NT2/D1 (cell line): ENCODE measurements around the gene ZBTB1.
A peak's percentile ranks its signal among the peaks of the same experiment; 100 is the strongest.

Experiments used
- DNase-seq: peaks from one replicate; pipeline ENCODE4 v3.0.0-alpha.2; 2011; ENCODE audit warnings: low read depth, low spot score
- H3K27me3 ChIP-seq: 2 replicates; pipeline ENCODE4 v1.6.0; 2011; ENCODE audit warnings: mild to moderate bottlenecking; ENCODE audit not compliant: insufficient read length, insufficient read depth
- H3K36me3 ChIP-seq: 2 replicates; pipeline ENCODE4 v1.6.1; 2011; ENCODE audit warnings: mild to moderate bottlenecking, low read length, mixed read lengths; ENCODE audit not compliant: insufficient read depth, insufficient read length
- H3K4me1 ChIP-seq: 2 replicates; pipeline ENCODE4 v1.5.1; 2011; ENCODE audit not compliant: insufficient read depth, insufficient read length
- H3K4me3 ChIP-seq: 2 replicates; pipeline ENCODE4 v1.5.1; 2011; ENCODE audit warnings: low read depth; ENCODE audit not compliant: insufficient read length
- H3K9ac ChIP-seq: 2 replicates; pipeline ENCODE4 v1.6.0; 2011; ENCODE audit warnings: low read depth; ENCODE audit not compliant: insufficient read length
- H3K9me3 ChIP-seq: 2 replicates; pipeline ENCODE4 v1.5.1; 2011; ENCODE audit warnings: mild to moderate bottlenecking, low read length; ENCODE audit not compliant: insufficient read depth
- SUZ12 ChIP-seq: IDR thresholded peaks from 2 replicates; pipeline ENCODE4 v1.6.1; 2011; ENCODE audit not compliant: insufficient read length, insufficient read depth; ENCODE audit errors: extremely low read depth
- YY1 ChIP-seq: IDR thresholded peaks from 2 replicates; pipeline ENCODE4 v1.6.1; 2011; ENCODE audit not compliant: insufficient read length, insufficient read depth
- ZNF274 ChIP-seq: IDR thresholded peaks from 2 replicates; pipeline ENCODE4 v1.6.1; 2011; ENCODE audit warnings: mild to moderate bottlenecking, low read depth, low read length

Gene ZBTB1

GRCh38 chr14:64465191-64465822, 39.3 kb upstream of the ZBTB1 start, which contains the start of gene AKAP5:
TSS of gene AKAP5 (plus strand) at chr14:64465499. CDS start at chr14:64468395, 2,896 bp downstream.
- TF ChIP-seq YY1, result no peak
- TF ChIP-seq SUZ12, result no peak
- TF ChIP-seq ZNF274, result no peak
- H3K27me3 ChIP-seq, result no peaks in the 10 kb centered on the region
- no peaks in the 10 kb centered on the region for H3K9me3 ChIP-seq
- peaks cover 17% of the 10 kb centered on the region for H3K36me3 ChIP-seq
- peak within 1 kb of the TSS; percentile 55 for H3K4me3 ChIP-seq
- peak within 1 kb of the TSS; percentile 81 for H3K9ac ChIP-seq
- DNase-seq, result peak; percentile 48
- H3K4me1 ChIP-seq, result no peaks in the 10 kb centered on the region

- Histone ChIP-seq H3K27me3 (no peaks in the 10 kb centered on the region), H3K4me1 (no peaks in the 10 kb centered on the region), H3K9ac (peak overlapping the region; percentile 81), H3K4me3 (peak overlapping the region; percentile 55), H3K36me3 (peaks cover 15% of the 10 kb centered on the region), H3K9me3 (no peaks in the 10 kb centered on the region)
- peak; percentile 22 for DNase-seq
- TF ChIP-seq YY1 (no peak), ZNF274 (no peak), SUZ12 (no peak)
Measured at GRCh38 chr14:64465831-64466554, 38.6 kb upstream of the ZBTB1 start.

DNA sequence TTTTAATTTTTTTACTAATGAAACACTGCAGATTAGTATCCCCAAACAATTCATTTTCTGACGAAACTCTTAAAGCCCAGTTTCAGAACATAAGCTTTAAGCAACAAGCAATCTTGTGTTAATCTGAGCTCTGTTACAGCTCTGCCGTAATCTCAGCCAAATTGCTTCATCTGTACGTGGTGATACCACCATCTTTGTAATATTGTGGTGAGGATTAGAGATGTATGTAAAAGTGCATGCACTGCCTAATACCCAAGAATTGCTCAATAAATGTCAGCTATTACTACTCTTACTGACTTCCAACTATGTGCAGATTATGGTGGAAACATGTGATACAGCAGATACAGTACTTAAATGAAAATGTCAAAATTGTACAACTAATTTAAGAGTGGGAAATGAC, 37.5 kb upstream of the ZBTB1 start:
- Histone ChIP-seq H3K36me3 (peaks cover 6% of the 10 kb centered on the region), H3K9ac (no peak overlapping the region), H3K27me3 (no peaks in the 10 kb centered on the region), H3K9me3 (no peaks in the 10 kb centered on the region), H3K4me1 (no peaks in the 10 kb centered on the region), H3K4me3 (no peak overlapping the region)
- no peak for DNase-seq
- no peak for TF ChIP-seq YY1
- TF ChIP-seq SUZ12, result no peak
- TF ChIP-seq ZNF274, result no peak

DNA sequence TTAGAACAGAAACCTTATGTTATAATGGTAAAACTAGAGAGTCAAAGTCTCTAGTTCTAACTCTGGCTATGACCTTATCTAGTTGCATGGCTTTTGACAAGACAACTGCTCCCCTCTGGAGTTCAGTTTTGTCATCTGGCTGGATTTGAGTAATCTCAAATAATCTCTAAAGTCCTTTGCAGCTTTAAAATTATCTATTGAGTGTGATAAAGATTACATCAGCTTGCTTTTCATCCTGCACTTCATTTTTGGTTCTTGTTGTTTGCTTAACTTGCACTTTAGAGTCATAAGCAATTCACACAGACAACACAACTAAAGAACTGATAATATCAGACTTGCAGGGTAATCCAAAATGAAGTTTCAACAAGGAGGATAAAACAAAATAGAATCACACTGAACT, 37.0 kb upstream of the ZBTB1 start:
- H3K9me3 ChIP-seq, result no peaks in the 10 kb centered on the region
- TF ChIP-seq YY1 (no peak), SUZ12 (no peak), ZNF274 (no peak)
- H3K36me3 ChIP-seq, result peaks cover 4% of the 10 kb centered on the region
- no peaks in the 10 kb centered on the region for H3K27me3 ChIP-seq
- H3K4me3 ChIP-seq, result no peak overlapping the region
- no peak for DNase-seq
- H3K4me1 ChIP-seq, result no peaks in the 10 kb centered on the region
- H3K9ac ChIP-seq, result no peak overlapping the region

GRCh38 chr14:64468451-64468850, 36.1 kb upstream of the ZBTB1 start:
- Histone ChIP-seq H3K9ac (no peak overlapping the region), H3K36me3 (peaks cover 4% of the 10 kb centered on the region), H3K4me1 (no peaks in the 10 kb centered on the region), H3K27me3 (no peaks in the 10 kb centered on the region), H3K9me3 (no peaks in the 10 kb centered on the region), H3K4me3 (no peak overlapping the region)
- no peak for DNase-seq
- TF ChIP-seq YY1 (no peak), SUZ12 (no peak), ZNF274 (no peak)

DNA sequence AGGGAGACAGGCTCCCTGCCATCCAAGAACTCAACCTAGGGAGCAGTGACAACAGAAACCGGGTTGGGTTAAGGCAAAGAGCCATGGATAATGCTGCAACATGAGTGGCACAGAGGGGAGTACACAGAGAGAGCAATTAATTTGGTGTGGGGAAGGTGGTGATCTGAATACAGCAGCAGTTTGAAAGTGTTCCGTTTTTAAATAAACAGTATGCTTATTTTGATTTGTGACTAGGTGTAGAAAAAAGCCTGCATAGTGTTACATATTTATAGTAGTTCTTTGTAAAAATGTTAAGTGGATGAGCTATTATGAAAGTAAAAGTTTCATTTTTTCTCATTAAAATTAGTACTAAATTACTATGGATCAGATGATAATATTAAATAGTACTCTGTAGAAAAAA, 30.5 kb upstream of the ZBTB1 start:
- TF ChIP-seq ZNF274 (no peak), YY1 (no peak), SUZ12 (no peak)
- no peak overlapping the region for H3K9ac ChIP-seq
- H3K9me3 ChIP-seq, result no peaks in the 10 kb centered on the region
- DNase-seq, result no peak
- H3K27me3 ChIP-seq, result no peaks in the 10 kb centered on the region
- peaks cover 4% of the 10 kb centered on the region for H3K36me3 ChIP-seq
- H3K4me1 ChIP-seq, result no peaks in the 10 kb centered on the region
- no peak overlapping the region for H3K4me3 ChIP-seq

GRCh38 chr14:64474698-64475097, 29.9 kb upstream of the ZBTB1 start:
- Histone ChIP-seq H3K9ac (no peak overlapping the region), H3K27me3 (no peaks in the 10 kb centered on the region), H3K9me3 (no peaks in the 10 kb centered on the region), H3K36me3 (peaks cover 7% of the 10 kb centered on the region), H3K4me1 (no peaks in the 10 kb centered on the region), H3K4me3 (no peak overlapping the region)
- TF ChIP-seq YY1, result no peak
- TF ChIP-seq SUZ12, result no peak
- no peak for TF ChIP-seq ZNF274
- DNase-seq, result no peak
